Activated CD8-positive, alpha-beta memory T cell treated with anti-CD3 and anti-CD28 coated beads, Interleukin-2, amount 50 U/mL, for 48 hours (primary cell): Measurements from ENCODE around the gene TDRKH.

Experiments
- DNase-seq: peaks from one replicate; pipeline ENCODE4 v3.0.0-alpha.2; 2020

TDRKH gene, protein sequence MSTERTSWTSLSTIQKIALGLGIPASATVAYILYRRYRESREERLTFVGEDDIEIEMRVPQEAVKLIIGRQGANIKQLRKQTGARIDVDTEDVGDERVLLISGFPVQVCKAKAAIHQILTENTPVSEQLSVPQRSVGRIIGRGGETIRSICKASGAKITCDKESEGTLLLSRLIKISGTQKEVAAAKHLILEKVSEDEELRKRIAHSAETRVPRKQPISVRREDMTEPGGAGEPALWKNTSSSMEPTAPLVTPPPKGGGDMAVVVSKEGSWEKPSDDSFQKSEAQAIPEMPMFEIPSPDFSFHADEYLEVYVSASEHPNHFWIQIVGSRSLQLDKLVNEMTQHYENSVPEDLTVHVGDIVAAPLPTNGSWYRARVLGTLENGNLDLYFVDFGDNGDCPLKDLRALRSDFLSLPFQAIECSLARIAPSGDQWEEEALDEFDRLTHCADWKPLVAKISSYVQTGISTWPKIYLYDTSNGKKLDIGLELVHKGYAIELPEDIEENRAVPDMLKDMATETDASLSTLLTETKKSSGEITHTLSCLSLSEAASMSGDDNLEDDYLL

GRCh38 chr1:151790071-151790939 lies at the start of gene TDRKH:
Gene TDRKH (minus strand): TSS chr1:151790500. CDS start chr1:151783022, 7,478 bp downstream.
- peak; percentile 98 for DNase-seq

DNA sequence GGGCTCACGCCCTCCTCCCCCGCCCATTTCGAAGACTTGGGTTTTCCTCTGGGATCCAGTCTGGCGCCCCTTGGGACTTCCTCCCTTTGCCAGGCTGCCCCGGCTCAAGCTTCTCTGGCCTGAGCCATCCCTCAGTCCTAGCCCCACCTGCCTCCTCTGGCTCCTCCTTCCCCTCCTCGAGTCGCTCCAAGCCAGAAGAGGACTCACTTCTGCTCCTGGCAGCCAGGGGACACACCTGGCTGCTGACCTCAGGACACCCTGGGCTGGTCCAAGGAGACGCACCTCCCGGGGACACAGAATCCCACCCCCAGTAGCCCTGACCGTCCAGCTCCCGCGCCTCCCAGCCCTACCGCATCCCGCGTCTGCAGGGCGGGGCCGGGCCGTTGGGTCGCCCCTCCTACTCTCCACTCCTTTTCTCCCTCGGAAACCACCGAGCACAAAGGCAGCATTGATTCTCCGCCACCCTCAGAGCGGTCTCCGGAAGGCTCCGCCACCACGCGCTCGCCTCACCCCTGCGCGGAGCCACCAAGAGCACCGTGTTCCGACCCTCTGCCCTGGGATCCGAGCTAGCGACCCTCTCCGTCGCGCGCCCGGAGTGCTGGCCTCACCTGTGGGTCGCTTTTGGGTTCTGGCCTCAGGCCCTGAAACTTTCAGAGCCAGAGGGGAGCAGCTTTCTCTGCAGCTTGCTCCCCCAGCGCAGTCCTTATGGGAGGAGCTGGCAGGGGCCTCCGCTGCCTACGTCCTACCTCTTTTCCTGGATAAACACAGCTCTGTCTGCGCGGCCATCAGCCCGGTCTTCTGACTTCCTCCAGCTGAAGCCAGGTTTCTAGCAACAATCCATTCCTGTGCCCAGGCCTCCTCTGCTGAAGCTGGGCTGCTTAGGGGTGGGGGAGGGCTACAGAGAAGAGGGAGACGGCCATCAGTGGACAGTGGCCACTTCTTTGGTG lies 49.4 kb upstream of the TDRKH start, which contains the start of gene C2CD4D:
TSS of gene C2CD4D (minus strand) at position 364 of the 947 bp plus-strand sequence. CDS start 831 bp downstream, outside the sequence.
- peak; percentile 82 for DNase-seq

DNA sequence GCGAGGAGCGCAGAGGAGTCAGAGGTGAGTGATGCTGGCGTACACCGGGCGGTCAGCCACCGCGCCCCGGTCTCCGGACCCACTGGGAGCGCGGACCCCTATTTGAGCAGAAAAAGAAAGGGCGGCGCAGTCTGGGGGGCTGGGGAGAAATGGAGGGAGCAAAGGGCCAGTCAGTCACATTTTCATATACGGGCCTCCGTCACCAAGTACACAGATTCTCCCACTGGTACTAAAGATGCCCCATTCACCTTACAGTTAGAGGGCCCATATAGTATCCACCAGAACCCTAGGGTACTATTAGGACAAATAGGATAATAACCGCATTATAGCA lies 48.7 kb upstream of the TDRKH start:
- no peak for DNase-seq

GRCh38 chr1:151838222-151839081 lies 48.2 kb upstream of the TDRKH start:
- DNase-seq: peak; percentile 74

- no peak for DNase-seq
Measured at GRCh38 chr1:151837884-151838221, 47.6 kb upstream of the TDRKH start.

DNA sequence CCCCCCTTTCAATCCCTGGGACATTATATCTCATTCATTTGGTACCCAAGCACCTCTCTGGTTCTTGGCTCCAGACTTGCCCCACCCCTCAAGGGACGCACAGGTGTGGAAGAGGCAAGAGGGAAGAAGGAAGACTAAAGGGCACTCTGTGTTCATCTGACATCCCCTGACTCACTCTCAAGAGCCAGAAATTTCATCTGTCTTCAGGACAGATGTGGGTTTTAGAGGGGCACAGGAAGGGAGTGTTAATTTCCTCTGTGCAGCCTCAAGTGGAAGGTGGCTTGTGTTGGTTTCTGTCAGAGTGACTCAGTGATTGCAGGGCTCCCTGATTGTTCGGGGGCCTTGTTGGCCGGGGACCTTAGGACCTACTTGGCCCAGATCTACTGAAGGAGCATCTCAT lies 46.9 kb upstream of the TDRKH start:
- no peak for DNase-seq

GRCh38 chr1:151835596-151835995 lies 45.3 kb upstream of the TDRKH start:
- no peak for DNase-seq

GRCh38 chr1:151834239-151834638 lies 43.9 kb upstream of the TDRKH start:
- DNase-seq: no peak

DNA sequence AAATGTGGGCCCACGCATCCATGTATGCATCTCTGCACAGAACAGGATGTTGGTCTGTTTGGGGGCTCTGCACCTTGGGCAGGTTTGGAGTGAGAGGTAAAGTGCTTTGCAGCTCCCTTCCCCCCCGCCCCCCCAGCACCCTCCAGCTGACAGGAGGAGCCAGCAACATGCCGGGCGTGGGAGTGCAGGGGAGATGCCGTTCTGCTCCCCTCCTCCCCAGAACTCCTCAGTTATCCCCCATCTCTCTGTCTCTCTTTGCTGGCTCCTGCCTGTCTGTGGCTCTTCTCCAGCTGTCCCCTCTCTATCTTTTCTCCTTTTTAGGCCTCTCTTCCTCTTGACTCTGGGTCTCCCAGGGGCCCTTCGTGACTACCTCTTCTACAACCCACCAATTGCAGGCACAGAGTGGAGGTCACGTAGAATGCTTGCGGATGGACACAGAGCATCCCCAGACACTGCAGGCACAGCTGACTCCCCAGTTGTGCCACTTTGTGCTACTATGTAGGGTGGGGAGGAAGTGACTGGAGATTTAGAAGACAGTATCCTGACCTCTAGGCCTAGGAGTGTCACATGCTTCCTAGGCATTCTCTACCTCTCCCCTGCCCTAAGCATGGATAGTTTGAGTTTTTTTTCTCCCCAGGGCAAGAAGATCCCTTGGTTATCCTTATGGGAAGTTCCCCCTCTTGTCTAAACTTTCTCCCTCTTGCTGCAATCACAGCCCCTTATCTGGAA lies 43.0 kb upstream of the TDRKH start:
- no peak for DNase-seq

DNA sequence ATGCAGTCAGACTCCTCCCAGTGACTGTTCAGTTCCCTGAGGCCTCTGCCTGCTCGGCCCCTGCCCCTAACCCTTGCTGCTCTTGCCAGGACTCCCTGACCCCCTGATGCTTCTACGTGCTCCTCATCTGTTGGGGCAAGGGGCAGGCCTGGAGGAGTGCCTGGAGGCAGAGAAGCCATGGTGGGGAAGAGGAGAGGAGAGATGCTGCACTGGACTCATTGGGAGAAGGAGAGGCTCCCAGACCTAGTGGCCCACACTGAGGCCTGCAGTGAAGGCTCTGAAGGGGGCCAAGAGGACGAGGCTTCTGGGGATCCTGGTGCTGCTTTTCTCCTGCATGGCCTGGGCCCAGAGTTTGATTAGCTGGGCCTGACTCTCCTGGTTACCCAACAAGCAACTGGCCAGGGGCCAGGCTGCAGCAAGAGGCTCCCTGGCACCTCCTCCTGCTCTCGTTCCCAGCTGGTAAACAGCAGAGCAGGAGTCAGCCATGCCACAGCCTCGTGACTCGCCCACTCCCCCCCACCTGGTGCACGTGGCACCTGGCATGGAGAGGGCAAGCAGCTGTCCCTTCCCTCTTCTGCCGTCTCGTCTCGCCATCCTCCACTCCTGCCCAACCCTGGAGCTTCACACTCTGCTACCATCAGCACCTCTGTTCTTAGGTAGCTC lies 42.1 kb upstream of the TDRKH start:
- DNase-seq: no peak

DNA sequence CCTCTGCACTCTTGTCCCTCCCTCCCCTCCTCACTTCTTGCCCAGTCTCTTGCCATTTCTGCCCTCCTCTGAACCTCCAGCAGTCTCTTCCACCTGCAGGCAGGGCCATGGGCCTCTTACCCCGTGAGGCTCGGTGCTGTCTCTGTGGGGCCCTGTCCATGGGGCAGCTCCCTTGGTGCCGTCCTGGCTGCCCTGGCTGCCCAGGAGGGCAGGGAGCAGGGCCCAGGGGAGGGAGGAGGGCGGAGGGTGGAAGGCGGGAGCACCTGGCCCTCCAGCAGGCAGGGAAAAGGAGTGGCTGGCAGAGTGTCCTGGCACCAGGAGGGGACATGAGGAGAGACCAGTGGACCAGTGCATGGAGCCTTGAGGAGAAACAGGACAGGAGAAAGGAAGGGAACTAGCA lies 41.3 kb upstream of the TDRKH start, which contains the start of gene RORC:
TSS of gene RORC (minus strand) at position 198 of the 400 bp plus-strand sequence. CDS start at position 160, 38 bp downstream.
- no peak for DNase-seq

- DNase-seq: no peak
Measured at GRCh38 chr1:151831256-151831591, 40.9 kb upstream of the TDRKH start.

- no peak for DNase-seq
Measured at GRCh38 chr1:151830055-151830454, 39.8 kb upstream of the TDRKH start.

DNA sequence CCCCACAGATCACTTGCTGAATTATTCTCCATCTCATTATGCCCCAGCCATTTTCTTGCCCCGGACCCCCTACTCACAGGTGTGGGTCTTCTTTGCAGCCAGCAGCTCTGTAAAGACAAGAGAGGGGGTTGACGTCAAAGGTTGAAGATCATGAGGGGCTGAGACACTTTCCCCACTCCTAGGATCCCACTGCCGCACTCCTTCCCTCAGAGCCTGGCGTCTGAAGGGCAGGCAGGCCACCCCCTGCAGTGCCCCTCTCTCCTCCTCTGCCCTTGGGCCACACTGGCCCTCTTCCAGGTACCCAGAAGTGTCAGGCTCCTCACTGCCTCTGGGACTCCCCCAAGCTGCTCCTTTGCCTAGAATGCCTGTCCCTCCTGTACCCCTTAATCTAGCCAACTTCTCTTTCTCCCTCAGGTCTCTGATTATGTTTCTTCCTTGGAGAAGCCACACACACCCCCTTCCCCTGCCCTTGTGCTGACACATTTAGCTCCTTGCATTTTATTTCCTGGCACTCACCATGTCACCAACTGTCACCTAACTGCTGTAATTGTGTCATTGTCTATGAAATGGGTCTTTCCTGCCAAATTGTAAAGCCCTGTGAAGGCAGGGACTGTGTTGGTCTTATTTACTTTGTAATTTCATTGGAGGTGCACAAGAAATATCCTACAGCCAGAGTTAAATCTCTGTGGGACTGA lies 39.2 kb upstream of the TDRKH start:
- DNase-seq: no peak

- DNase-seq: no peak
Measured at GRCh38 chr1:151828921-151829320, 38.6 kb upstream of the TDRKH start.

DNA sequence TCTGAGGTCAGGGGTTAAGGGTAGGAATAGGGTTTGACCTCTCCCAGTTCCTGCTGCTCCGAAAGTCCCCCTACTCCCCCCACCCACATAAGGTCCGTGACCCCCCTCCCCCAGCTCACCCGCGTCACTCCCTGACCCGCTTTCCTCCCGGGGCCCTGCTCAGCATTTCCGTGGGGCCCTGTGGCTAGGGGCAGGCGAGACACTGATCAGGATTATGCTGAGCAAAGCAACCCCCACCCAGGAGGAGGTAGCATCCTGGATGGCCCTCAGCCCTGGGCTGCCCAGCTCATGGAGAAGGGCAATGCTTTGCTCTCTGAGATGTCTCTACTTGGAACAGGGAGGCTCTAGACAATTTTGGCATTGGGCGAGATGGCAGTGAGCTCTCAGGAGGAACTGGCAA lies 37.6 kb upstream of the TDRKH start:
- DNase-seq: no peak

GRCh38 chr1:151825751-151826660 lies 35.7 kb upstream of the TDRKH start:
- no peak for DNase-seq

DNA sequence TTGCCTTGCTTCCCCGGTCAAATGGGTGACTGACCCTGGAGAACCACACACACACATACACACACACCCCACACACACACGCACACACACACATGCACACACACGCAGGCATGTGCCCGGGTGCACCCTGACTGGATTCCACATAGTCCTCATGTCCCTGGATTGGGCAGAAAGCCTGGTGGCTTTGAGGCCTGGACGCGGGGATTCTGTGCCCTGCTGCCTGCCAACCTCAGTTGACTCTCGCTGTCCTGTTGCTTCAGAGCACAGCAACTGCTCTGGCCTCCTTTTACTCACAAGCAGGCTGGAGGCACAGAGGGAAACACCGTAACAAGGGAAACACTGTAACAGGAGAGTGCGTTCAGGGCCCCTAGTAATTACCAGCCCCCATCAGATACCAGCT lies 34.9 kb upstream of the TDRKH start:
- no peak for DNase-seq

- DNase-seq: no peak
Measured at GRCh38 chr1:151823175-151823574, 32.9 kb upstream of the TDRKH start.
